ENCODE measurements around the gene PPIH.

DNA sequence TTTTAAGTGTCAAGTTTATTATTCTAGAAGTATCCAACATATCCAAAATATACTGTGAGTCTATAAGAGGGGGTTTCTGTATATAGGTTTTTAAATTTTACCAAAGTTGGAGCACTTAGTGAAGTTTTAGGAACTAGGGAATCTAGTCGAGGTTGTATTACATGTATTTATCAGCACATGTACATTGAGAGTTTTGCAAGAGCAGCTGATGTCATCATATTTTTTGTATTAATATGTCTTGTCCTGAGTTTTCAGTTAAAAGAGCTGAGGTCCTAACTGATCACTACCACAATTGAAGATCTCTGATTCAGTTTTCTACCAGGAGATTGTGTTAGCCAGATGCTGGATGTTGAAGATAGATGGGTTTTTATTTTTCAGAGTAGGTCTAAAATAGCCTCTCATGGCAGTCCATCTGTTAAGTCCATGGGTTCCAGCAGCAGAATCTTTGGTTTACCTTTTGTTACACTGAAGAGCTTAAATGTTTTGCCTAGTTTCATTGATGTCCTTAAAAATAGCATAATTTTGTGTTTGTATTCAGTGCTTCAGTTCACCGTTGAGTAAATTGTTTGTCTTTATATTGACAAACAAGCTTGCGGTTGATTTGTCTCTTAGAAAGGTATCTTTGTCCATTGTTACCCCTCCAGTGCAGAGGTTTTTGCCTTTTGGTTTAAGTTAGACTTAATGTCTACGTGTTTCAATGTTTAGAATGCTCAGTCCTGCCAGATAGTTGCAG, 40.0 kb downstream of the PPIH start:
- TF ChIP-seq POLR2AphosphoS5 (IDR thresholded peaks at IDR 0.05), result no peak
- TF ChIP-seq, protein P1, sequence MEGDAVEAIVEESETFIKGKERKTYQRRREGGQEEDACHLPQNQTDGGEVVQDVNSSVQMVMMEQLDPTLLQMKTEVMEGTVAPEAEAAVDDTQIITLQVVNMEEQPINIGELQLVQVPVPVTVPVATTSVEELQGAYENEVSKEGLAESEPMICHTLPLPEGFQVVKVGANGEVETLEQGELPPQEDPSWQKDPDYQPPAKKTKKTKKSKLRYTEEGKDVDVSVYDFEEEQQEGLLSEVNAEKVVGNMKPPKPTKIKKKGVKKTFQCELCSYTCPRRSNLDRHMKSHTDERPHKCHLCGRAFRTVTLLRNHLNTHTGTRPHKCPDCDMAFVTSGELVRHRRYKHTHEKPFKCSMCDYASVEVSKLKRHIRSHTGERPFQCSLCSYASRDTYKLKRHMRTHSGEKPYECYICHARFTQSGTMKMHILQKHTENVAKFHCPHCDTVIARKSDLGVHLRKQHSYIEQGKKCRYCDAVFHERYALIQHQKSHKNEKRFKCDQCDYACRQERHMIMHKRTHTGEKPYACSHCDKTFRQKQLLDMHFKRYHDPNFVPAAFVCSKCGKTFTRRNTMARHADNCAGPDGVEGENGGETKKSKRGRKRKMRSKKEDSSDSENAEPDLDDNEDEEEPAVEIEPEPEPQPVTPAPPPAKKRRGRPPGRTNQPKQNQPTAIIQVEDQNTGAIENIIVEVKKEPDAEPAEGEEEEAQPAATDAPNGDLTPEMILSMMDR (IDR thresholded peaks at IDR 0.05), result no peak
